ENCODE measurements around the gene SUMO3. TPM values are rescaled to one million over a fixed set of nuclear protein-coding genes. Genes with fewer than 3 reads are reported as not detected.

Gene SUMO3
- polyA plus RNA-seq, 1 of the 3 experiments (the other 2 are of a cell fraction): 125 TPM

GRCh38 chr21:44795342-44795741 is 22.5 kb downstream of the SUMO3 start (continued):
- TF ChIP-seq EZH2phosphoT487 (IDR thresholded peaks at IDR 0.05; ENCODE audit: borderline replicate concordance, low read depth) (no peak), JUND (IDR thresholded peaks at IDR 0.05) (no peak), RXRA (IDR thresholded peaks at IDR 0.05; ENCODE audit: borderline replicate concordance, low read depth) (no peak)

- H3K27ac ChIP-seq (ENCODE audit: low read depth in 2 of 2, low read length in 1 of 2): no peak overlapping the region
- TF ChIP-seq MAX (IDR thresholded peaks at IDR 0.05; ENCODE audit: low read depth) (no peak), IRF3 (IDR thresholded peaks at IDR 0.05; ENCODE audit: low read depth, low read length) (no peak), RAD21 (IDR thresholded peaks at IDR 0.05; ENCODE audit: low read length) (no peak), TEAD4 (IDR thresholded peaks at IDR 0.05; ENCODE audit: borderline replicate concordance, insufficient read depth) (no peak), CHD2 (IDR thresholded peaks at IDR 0.05; ENCODE audit: low read length, partially characterized antibody) (no peak)
- TF ChIP-seq, protein P1, sequence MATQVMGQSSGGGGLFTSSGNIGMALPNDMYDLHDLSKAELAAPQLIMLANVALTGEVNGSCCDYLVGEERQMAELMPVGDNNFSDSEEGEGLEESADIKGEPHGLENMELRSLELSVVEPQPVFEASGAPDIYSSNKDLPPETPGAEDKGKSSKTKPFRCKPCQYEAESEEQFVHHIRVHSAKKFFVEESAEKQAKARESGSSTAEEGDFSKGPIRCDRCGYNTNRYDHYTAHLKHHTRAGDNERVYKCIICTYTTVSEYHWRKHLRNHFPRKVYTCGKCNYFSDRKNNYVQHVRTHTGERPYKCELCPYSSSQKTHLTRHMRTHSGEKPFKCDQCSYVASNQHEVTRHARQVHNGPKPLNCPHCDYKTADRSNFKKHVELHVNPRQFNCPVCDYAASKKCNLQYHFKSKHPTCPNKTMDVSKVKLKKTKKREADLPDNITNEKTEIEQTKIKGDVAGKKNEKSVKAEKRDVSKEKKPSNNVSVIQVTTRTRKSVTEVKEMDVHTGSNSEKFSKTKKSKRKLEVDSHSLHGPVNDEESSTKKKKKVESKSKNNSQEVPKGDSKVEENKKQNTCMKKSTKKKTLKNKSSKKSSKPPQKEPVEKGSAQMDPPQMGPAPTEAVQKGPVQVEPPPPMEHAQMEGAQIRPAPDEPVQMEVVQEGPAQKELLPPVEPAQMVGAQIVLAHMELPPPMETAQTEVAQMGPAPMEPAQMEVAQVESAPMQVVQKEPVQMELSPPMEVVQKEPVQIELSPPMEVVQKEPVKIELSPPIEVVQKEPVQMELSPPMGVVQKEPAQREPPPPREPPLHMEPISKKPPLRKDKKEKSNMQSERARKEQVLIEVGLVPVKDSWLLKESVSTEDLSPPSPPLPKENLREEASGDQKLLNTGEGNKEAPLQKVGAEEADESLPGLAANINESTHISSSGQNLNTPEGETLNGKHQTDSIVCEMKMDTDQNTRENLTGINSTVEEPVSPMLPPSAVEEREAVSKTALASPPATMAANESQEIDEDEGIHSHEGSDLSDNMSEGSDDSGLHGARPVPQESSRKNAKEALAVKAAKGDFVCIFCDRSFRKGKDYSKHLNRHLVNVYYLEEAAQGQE (IDR thresholded peaks at IDR 0.05; ENCODE audit: low read depth, low read length): no peak
- TF ChIP-seq, protein P2, sequence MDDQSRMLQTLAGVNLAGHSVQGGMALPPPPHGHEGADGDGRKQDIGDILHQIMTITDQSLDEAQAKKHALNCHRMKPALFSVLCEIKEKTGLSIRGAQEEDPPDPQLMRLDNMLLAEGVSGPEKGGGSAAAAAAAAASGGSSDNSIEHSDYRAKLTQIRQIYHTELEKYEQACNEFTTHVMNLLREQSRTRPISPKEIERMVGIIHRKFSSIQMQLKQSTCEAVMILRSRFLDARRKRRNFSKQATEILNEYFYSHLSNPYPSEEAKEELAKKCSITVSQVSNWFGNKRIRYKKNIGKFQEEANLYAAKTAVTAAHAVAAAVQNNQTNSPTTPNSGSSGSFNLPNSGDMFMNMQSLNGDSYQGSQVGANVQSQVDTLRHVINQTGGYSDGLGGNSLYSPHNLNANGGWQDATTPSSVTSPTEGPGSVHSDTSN (IDR thresholded peaks at IDR 0.05): no peak
- H3K79me2 ChIP-seq (ENCODE audit: insufficient read depth): peaks cover 100% of the 10 kb centered on the region
- WGBS (ENCODE audit: low lambda C conversion rate): 50% methylated on average over 4 of the region's 4 CpGs
- peaks cover 0 to 4% of the 10 kb centered on the region in 2 experiments; a peak in 2 of 4 replicates for H3K4me1 ChIP-seq (ENCODE audit: control insufficient read depth in 1 of 2, insufficient read depth in 2 of 2, low read depth in 1 of 2, low read length in 1 of 2)
- POLR2A ChIA-PET: interaction anchor here (0.9 kb wide), 1 partner anchor 8 kb away, joined by 6 read pairs; the partner anchor contains the start of gene UBE2G2
- no peak overlapping the region; a peak in 1 of 4 replicates for H3K4me3 ChIP-seq (ENCODE audit: low read depth in 2 of 2, low read length in 1 of 2)
- H3K36me3 ChIP-seq (replicated peaks in 1 of 2; ENCODE audit: control insufficient read depth in 1 of 2, insufficient read depth in 2 of 2, low read length in 1 of 2): peaks cover 17 to 31% of the 10 kb centered on the region in 2 experiments
- no peaks in the 10 kb centered on the region for H3K9me2 ChIP-seq
- CTCF ChIA-PET: interaction anchor here (0.6 to 2.4 kb wide), 62 partner anchors 8 to 478 kb away, joined by 3 to 31 read pairs (median 4); partner anchors contain the start of genes KRTAP10-12, KRTAP10-4, KRTAP10-5 and KRTAP10-9
- H3K9ac ChIP-seq: no peak overlapping the region
- H4K20me1 ChIP-seq (ENCODE audit: insufficient read depth): peaks cover 90% of the 10 kb centered on the region
- no peak overlapping the region for H3K4me2 ChIP-seq
- no peaks in the 10 kb centered on the region for H3F3A ChIP-seq (replicated peaks; ENCODE audit: insufficient read depth)
- H3K9me3 ChIP-seq: no peaks in the 10 kb centered on the region
- H3K27me3 ChIP-seq (ENCODE audit: insufficient read depth): no peaks in the 10 kb centered on the region
- H2AFZ ChIP-seq (ENCODE audit: low read depth): no peak overlapping the region
- DNase-seq: no peak
Measured at GRCh38 chr21:44793592-44794374, 24.1 kb downstream of the SUMO3 start.

All from SK-N-SH (cell line).